Measurements from ENCODE around the gene TFCP2L1. TPM values are rescaled to one million over a fixed set of nuclear protein-coding genes. Genes with fewer than 3 reads are reported as not detected.

The TFCP2L1 gene
- total RNA-seq, 2 experiments from 2014 or later = 0.17 to 0.30 TPM

- H3K4me1 Mint-ChIP-seq (ENCODE audit: low read depth) = no peaks in the 10 kb centered on the region
- H3K27ac Mint-ChIP-seq = no peak overlapping the region
- no peak for TF ChIP-seq CTCF (IDR thresholded peaks at IDR 0.05)
- no peak overlapping the region for H3K4me3 Mint-ChIP-seq
- DNase-seq (no peak), ATAC-seq (ENCODE audit: poor library complexity) (no peak)
- no peaks in the 10 kb centered on the region for H3K36me3 ChIP-seq (ENCODE audit: insufficient read depth, low read length)
- no peaks in the 10 kb centered on the region for H3K4me1 ChIP-seq (ENCODE audit: insufficient read depth, low read length)
- ChIA-PET CTCF (no interaction called here), POLR2A (no interaction called here)
- H3K27me3 Mint-ChIP-seq = peaks cover 19% of the 10 kb centered on the region
- intact Hi-C loops (cut with DNase I, micrococcal nuclease) = no loop called here
- peaks cover 3% of the 10 kb centered on the region for H3K9me3 Mint-ChIP-seq
- no peak overlapping the region for H3K4me3 ChIP-seq (ENCODE audit: low read length)
- no peak overlapping the region for H3K27ac ChIP-seq (ENCODE audit: low read depth in 1 of 2, low read length in 2 of 2)
- no peaks in the 10 kb centered on the region for H3K36me3 Mint-ChIP-seq (ENCODE audit: low read depth)
- peaks cover 5 to 6% of the 10 kb centered on the region in 2 experiments for H3K27me3 ChIP-seq (ENCODE audit: control insufficient read depth in 1 of 2, insufficient read depth in 2 of 2, low read length in 2 of 2)
- peaks cover 11 to 17% of the 10 kb centered on the region in 2 experiments for H3K9me3 ChIP-seq (ENCODE audit: control insufficient read depth in 1 of 2, insufficient read depth in 1 of 2, low read length in 2 of 2)
These were observed 111.2 kb downstream of the TFCP2L1 start for GRCh38 chr2:121173806-121174205.

GRCh38 chr2:121173112-121173511, 111.9 kb downstream of the TFCP2L1 start:
- H3K9me3 Mint-ChIP-seq = peaks cover 3% of the 10 kb centered on the region
- no peak overlapping the region for H3K27ac Mint-ChIP-seq
- ATAC-seq (ENCODE audit: poor library complexity) (no peak), DNase-seq (no peak)
- H3K36me3 Mint-ChIP-seq (ENCODE audit: low read depth) = no peaks in the 10 kb centered on the region
- Histone ChIP-seq H3K4me3 (ENCODE audit: low read length) (no peak overlapping the region), H3K4me1 (ENCODE audit: insufficient read depth, low read length) (no peaks in the 10 kb centered on the region), H3K27ac (ENCODE audit: low read depth in 1 of 2, low read length in 2 of 2) (no peak overlapping the region), H3K36me3 (ENCODE audit: insufficient read depth, low read length) (no peaks in the 10 kb centered on the region), H3K27me3 (ENCODE audit: control insufficient read depth in 1 of 2, insufficient read depth in 2 of 2, low read length in 2 of 2) (peaks cover 5 to 6% of the 10 kb centered on the region in 2 experiments), H3K9me3 (ENCODE audit: control insufficient read depth in 1 of 2, insufficient read depth in 1 of 2, low read length in 2 of 2) (peaks cover 11 to 17% of the 10 kb centered on the region in 2 experiments)
- no peak for TF ChIP-seq CTCF (IDR thresholded peaks at IDR 0.05)
- intact Hi-C loops (cut with DNase I, micrococcal nuclease) = no loop called here
- no peaks in the 10 kb centered on the region for H3K4me1 Mint-ChIP-seq (ENCODE audit: low read depth)
- H3K4me3 Mint-ChIP-seq = no peak overlapping the region
- ChIA-PET CTCF (no interaction called here), POLR2A (no interaction called here)
- peaks cover 19% of the 10 kb centered on the region for H3K27me3 Mint-ChIP-seq

GRCh38 chr2:121172456-121172855, 112.5 kb downstream of the TFCP2L1 start:
- Histone ChIP-seq H3K27me3 (ENCODE audit: control insufficient read depth in 1 of 2, insufficient read depth in 2 of 2, low read length in 2 of 2) (peaks cover 5 to 6% of the 10 kb centered on the region in 2 experiments), H3K36me3 (ENCODE audit: insufficient read depth, low read length) (no peaks in the 10 kb centered on the region), H3K4me1 (ENCODE audit: insufficient read depth, low read length) (no peaks in the 10 kb centered on the region), H3K9me3 (ENCODE audit: control insufficient read depth in 1 of 2, insufficient read depth in 1 of 2, low read length in 2 of 2) (peaks cover 11 to 17% of the 10 kb centered on the region in 2 experiments), H3K27ac (ENCODE audit: low read depth in 1 of 2, low read length in 2 of 2) (no peak overlapping the region), H3K4me3 (ENCODE audit: low read length) (no peak overlapping the region)
- CTCF ChIA-PET = no interaction called here
- Mint-ChIP-seq H3K27me3 (peaks cover 19% of the 10 kb centered on the region), H3K4me1 (ENCODE audit: low read depth) (no peaks in the 10 kb centered on the region), H3K4me3 (no peak overlapping the region), H3K27ac (no peak overlapping the region), H3K9me3 (peaks cover 3% of the 10 kb centered on the region), H3K36me3 (ENCODE audit: low read depth) (no peaks in the 10 kb centered on the region)
- TF ChIP-seq CTCF (IDR thresholded peaks at IDR 0.05) = no peak
- ATAC-seq (ENCODE audit: poor library complexity) = no peak
- POLR2A ChIA-PET = no interaction called here
- intact Hi-C loops (cut with DNase I, micrococcal nuclease) = no loop called here
- no peak for DNase-seq
